HepG2 (cell line): Measurements from ENCODE around the gene RPGR. TPM values are rescaled to one million over a fixed set of nuclear protein-coding genes. Genes with fewer than 3 reads are reported as not detected.

Experiments
- ATAC-seq: fragments of 200-7000 bp; cut with Tn5 transposase; 3 replicates; pipeline ENCODE4 v1.9.1; 2020; ENCODE audit warnings: mild to moderate bottlenecking, moderate library complexity
- BruUV-seq: library from RNA; stranded (reverse); fragments of 400-500 nt; replicated peaks from 2 replicates; lab custom pipeline; 2021; lab: Mats Ljungman, UMichigan
- CTCF ChIA-PET: fragments of 300-600 bp; formaldehyde crosslinking; extraction: SDS; loops from one replicate; lab custom pipeline; 2021; ENCODE audit warnings: low total read pairs, inconsistent platforms, low intra/inter-chr PET ratio; lab: Yijun Ruan, JAX
- POLR2A ChIA-PET: fragments of 350-600 bp; sonication (Branson Sonifier 250); formaldehyde crosslinking; loops from one replicate; lab custom pipeline; 2020; ENCODE audit warnings: antibody characterized with exemption, inconsistent platforms; lab: Yijun Ruan, JAX
- DNase-seq: peaks from one replicate; pipeline ENCODE4 v3.0.0-alpha.2; 2015; ENCODE audit warnings: low spot score
- FAIRE-seq: peaks from 3 replicates; lab custom pipeline; 2011; peaks lifted over from hg19 to GRCh38; lab: Jason Lieb, UNC
- H2AFZ ChIP-seq: one replicate; pipeline ENCODE4 v1.6.1; 2011; ENCODE audit warnings: low read length, inconsistent platforms
- H3K27ac ChIP-seq: fragments of 300-600 bp; 3 replicates; pipeline ENCODE4 v1.8.0; 2011; ENCODE audit warnings: mixed run types, mild to moderate bottlenecking, mixed read lengths, low read length, inconsistent platforms; ENCODE audit not compliant: insufficient read depth; ENCODE audit errors: extremely low read length
- H3K27me3 ChIP-seq, 2 experiments: fragments of 200-600 bp in 1 of 2; 2 replicates in 1 of 2; 3 replicates in 1 of 2; pipeline versions ENCODE4 v1.6.0 to v1.8.0; 2011; ENCODE audit warnings: low read length in 2 of 2, mild to moderate bottlenecking in 2 of 2, moderate library complexity in 2 of 2, inconsistent platforms in 1 of 2; ENCODE audit not compliant: insufficient read depth in 2 of 2, control insufficient read depth in 1 of 2
- H3K36me3 ChIP-seq, 2 experiments: fragments of 200-600 bp in 1 of 2; replicated peaks in 1 of 2; 2 replicates in 1 of 2; 3 replicates in 1 of 2; pipeline versions ENCODE4 v1.5.1 to v1.8.0; 2011; ENCODE audit warnings: low read length in 2 of 2, inconsistent platforms in 1 of 2; ENCODE audit not compliant: insufficient read depth in 2 of 2, control insufficient read depth in 1 of 2
- H3K4me1 ChIP-seq: 2 replicates; pipeline ENCODE4 v1.5.1; 2012; ENCODE audit warnings: low read length, inconsistent platforms; ENCODE audit not compliant: insufficient read depth
- H3K4me2 ChIP-seq: 2 replicates; pipeline ENCODE4 v1.6.0; 2011; ENCODE audit warnings: low read depth, low read length, inconsistent platforms
- H3K4me3 ChIP-seq, 3 experiments: fragments of 200-600 bp in 1 of 3; sonication (generic), shearing (Covaris generic) in 1 of 3; replicated peaks in 1 of 3; 2 replicates each; pipeline ENCODE4 v1.5.1; 2011 to 2016; ENCODE audit warnings: low read length in 3 of 3, inconsistent platforms in 2 of 3, low read depth in 2 of 3, mild to moderate bottlenecking in 2 of 3, control low read depth in 1 of 3, mixed read lengths in 1 of 3; ENCODE audit not compliant: insufficient read depth in 1 of 3
- H3K79me2 ChIP-seq: one replicate; pipeline ENCODE4 v1.6.1; 2011; ENCODE audit warnings: low read length, inconsistent platforms; ENCODE audit not compliant: insufficient read depth
- H3K9ac ChIP-seq: 2 replicates; pipeline ENCODE4 v1.6.0; 2011; ENCODE audit warnings: mild to moderate bottlenecking, low read depth, low read length, inconsistent platforms; ENCODE audit not compliant: insufficient read depth
- H3K9me3 ChIP-seq: 2 replicates; pipeline ENCODE4 v1.5.1; 2012; ENCODE audit warnings: mild to moderate bottlenecking, low read length
- H4K20me1 ChIP-seq: 2 replicates; pipeline ENCODE4 v1.6.0; 2011; ENCODE audit warnings: inconsistent platforms, mild to moderate bottlenecking, low read length, moderate library complexity; ENCODE audit not compliant: insufficient read depth
- HDAC2 ChIP-seq: sonication (generic); formaldehyde crosslinking; IDR thresholded peaks from 2 replicates; pipeline ENCODE4 v1.4.0; 2020; ENCODE audit warnings: missing genetic modification reagents
- KLF15 ChIP-seq: sonication (generic); formaldehyde crosslinking; IDR thresholded peaks from 2 replicates; pipeline ENCODE4 v1.8.1; 2023; ENCODE audit warnings: borderline replicate concordance, mild to moderate bottlenecking, inconsistent platforms, missing genetic modification reagents, mixed read lengths
- PHF5A ChIP-seq: IDR thresholded peaks from one replicate; pipeline ENCODE4 v1.6.1; 2018; ENCODE audit warnings: low read depth, missing genetic modification reagents; ENCODE audit not compliant: unreplicated experiment
- WIZ ChIP-seq: sonication (generic); formaldehyde crosslinking; IDR thresholded peaks from 2 replicates; pipeline ENCODE4 v1.5.1; 2020; ENCODE audit warnings: mild to moderate bottlenecking, missing genetic modification reagents
- WGBS: methylation state at CpG from one replicate; pipeline ENCODE4 v1.1.6; 2017; ENCODE audit warnings: low lambda C conversion rate; 5-methylcytosine and 5-hydroxymethylcytosine counted together
- in situ Hi-C: cut with HindIII; loops from 2 replicates; pipeline ENCODE4 v1.10.0; 2017; ENCODE audit warnings: low pct_unique_long_range_greater_than_20kb; ENCODE audit not compliant: extremely low pct_ligation_motif_present
- intact Hi-C: fragments of 100-400 bp; cut with micrococcal nuclease; formaldehyde crosslinking; loops from one replicate; pipeline ENCODE4 v1.10.0; 2022; ENCODE audit not compliant: unreplicated experiment
- polyA plus RNA-seq, 8 experiments: library from polyadenylated mRNA; depleted of rRNA in 3 of 8; stranded (reverse) in 7 of 8; unstranded in 1 of 8; fragments of >200 nt; fragmentation: Illumina TruSeq in 4 of 8; extraction: Trizol in 4 of 8; gene quantifications; 2 replicates each; pipeline versions ENCODE4 v1.2.1 to v1.2.3, GENCODE V29; 2011 to 2016; ENCODE audit warnings: low read depth in 4 of 8, missing spikeins in 1 of 8, mixed read lengths in 1 of 8; ENCODE audit not compliant: insufficient read depth in 1 of 8
- total RNA-seq, 5 experiments: library from RNA; depleted of rRNA; stranded (reverse); fragments of >200 nt; fragmentation: Illumina TruSeq; extraction: Trizol; gene quantifications; 2 replicates each; pipeline ENCODE4 v1.2.3, GENCODE V29; 2016; ENCODE audit warnings: low read depth in 1 of 5
- TF ChIP-seq, protein P1 (sequence below): IDR thresholded peaks from 2 replicates; pipeline ENCODE4 v1.4.0; 2020; ENCODE audit warnings: mild to moderate bottlenecking, missing genetic modification reagents
- TF ChIP-seq, protein P2 (sequence below): sonication (generic); formaldehyde crosslinking; conservative IDR thresholded peaks from 2 replicates; pipeline ENCODE4 v1.4.0; 2020; ENCODE audit warnings: missing genetic modification reagents
- TF ChIP-seq, protein P3 (sequence below): sonication (generic); formaldehyde crosslinking; IDR thresholded peaks from 2 replicates; pipeline ENCODE4 v1.4.0; 2020; ENCODE audit warnings: missing genetic modification reagents, borderline replicate concordance
- TF ChIP-seq, protein P4 (sequence below): sonication (generic); formaldehyde crosslinking; conservative IDR thresholded peaks from 2 replicates; pipeline ENCODE4 v1.5.0; 2020; ENCODE audit warnings: missing genetic modification reagents

Gene RPGR
- total and polyA plus RNA-seq, 2 of the 13 experiments (the other 11 are each of a cell fraction or from before 2014, with no cell fraction given) = 2.1 to 12.1 TPM

DNA sequence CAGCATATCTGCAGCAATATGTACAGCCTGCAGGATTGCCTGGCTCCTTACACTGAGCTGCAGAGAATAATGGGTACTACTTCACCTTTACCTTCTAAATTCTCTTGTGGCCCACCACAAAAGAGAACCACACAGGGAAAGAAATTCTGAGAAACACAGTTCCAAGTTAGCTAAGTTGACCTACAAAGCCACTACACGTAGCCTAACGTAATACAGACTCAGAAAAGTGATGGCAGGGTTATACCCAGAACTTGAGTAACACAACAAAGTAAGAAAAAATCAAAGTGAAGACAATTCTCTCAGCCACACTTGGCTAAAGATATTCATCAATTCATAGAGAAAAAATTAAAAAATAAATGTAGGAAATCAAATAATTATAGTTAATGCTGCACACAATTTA, 80.3 kb downstream of the RPGR start:
- CTCF ChIA-PET = no interaction called here
- no TSS peak for BruUV-seq
- no peak for DNase-seq
- Histone ChIP-seq H2AFZ (no peak overlapping the region), H3K9ac (no peak overlapping the region), H3K27me3 (no peaks in the 10 kb centered on the region), H3K9me3 (no peaks in the 10 kb centered on the region), H3K4me3 (no peak overlapping the region), H3K36me3 (no peaks in the 10 kb centered on the region), H3K4me2 (no peak overlapping the region), H4K20me1 (no peaks in the 10 kb centered on the region), H3K79me2 (no peaks in the 10 kb centered on the region), H3K27ac (no peak overlapping the region), H3K4me1 (no peaks in the 10 kb centered on the region)
- FAIRE-seq = no peak
- 4% methylated on average over 2 of the region's 2 CpGs for WGBS
- POLR2A ChIA-PET = no interaction called here
- intact Hi-C loops (no loop called here), in situ Hi-C loops (no loop called here)
- no peak for ATAC-seq
- TF ChIP-seq, protein P1, sequence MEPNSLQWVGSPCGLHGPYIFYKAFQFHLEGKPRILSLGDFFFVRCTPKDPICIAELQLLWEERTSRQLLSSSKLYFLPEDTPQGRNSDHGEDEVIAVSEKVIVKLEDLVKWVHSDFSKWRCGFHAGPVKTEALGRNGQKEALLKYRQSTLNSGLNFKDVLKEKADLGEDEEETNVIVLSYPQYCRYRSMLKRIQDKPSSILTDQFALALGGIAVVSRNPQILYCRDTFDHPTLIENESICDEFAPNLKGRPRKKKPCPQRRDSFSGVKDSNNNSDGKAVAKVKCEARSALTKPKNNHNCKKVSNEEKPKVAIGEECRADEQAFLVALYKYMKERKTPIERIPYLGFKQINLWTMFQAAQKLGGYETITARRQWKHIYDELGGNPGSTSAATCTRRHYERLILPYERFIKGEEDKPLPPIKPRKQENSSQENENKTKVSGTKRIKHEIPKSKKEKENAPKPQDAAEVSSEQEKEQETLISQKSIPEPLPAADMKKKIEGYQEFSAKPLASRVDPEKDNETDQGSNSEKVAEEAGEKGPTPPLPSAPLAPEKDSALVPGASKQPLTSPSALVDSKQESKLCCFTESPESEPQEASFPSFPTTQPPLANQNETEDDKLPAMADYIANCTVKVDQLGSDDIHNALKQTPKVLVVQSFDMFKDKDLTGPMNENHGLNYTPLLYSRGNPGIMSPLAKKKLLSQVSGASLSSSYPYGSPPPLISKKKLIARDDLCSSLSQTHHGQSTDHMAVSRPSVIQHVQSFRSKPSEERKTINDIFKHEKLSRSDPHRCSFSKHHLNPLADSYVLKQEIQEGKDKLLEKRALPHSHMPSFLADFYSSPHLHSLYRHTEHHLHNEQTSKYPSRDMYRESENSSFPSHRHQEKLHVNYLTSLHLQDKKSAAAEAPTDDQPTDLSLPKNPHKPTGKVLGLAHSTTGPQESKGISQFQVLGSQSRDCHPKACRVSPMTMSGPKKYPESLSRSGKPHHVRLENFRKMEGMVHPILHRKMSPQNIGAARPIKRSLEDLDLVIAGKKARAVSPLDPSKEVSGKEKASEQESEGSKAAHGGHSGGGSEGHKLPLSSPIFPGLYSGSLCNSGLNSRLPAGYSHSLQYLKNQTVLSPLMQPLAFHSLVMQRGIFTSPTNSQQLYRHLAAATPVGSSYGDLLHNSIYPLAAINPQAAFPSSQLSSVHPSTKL (CRISPR knock-in tag) = no peak
- no peak for TF ChIP-seq WIZ (CRISPR knock-in tag)
- no peak for TF ChIP-seq PHF5A (CRISPR knock-in tag)
- TF ChIP-seq HDAC2 = no peak
- no peak for TF ChIP-seq KLF15 (CRISPR knock-in tag)
- TF ChIP-seq, protein P2, sequence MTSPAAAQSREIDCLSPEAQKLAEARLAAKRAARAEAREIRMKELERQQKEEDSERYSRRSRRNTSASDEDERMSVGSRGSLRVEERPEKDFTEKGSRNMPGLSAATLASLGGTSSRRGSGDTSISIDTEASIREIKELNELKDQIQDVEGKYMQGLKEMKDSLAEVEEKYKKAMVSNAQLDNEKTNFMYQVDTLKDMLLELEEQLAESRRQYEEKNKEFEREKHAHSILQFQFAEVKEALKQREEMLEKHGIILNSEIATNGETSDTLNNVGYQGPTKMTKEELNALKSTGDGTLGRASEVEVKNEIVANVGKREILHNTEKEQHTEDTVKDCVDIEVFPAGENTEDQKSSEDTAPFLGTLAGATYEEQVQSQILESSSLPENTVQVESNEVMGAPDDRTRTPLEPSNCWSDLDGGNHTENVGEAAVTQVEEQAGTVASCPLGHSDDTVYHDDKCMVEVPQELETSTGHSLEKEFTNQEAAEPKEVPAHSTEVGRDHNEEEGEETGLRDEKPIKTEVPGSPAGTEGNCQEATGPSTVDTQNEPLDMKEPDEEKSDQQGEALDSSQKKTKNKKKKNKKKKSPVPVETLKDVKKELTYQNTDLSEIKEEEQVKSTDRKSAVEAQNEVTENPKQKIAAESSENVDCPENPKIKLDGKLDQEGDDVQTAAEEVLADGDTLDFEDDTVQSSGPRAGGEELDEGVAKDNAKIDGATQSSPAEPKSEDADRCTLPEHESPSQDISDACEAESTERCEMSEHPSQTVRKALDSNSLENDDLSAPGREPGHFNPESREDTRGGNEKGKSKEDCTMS = no peak
- TF ChIP-seq, protein P3, sequence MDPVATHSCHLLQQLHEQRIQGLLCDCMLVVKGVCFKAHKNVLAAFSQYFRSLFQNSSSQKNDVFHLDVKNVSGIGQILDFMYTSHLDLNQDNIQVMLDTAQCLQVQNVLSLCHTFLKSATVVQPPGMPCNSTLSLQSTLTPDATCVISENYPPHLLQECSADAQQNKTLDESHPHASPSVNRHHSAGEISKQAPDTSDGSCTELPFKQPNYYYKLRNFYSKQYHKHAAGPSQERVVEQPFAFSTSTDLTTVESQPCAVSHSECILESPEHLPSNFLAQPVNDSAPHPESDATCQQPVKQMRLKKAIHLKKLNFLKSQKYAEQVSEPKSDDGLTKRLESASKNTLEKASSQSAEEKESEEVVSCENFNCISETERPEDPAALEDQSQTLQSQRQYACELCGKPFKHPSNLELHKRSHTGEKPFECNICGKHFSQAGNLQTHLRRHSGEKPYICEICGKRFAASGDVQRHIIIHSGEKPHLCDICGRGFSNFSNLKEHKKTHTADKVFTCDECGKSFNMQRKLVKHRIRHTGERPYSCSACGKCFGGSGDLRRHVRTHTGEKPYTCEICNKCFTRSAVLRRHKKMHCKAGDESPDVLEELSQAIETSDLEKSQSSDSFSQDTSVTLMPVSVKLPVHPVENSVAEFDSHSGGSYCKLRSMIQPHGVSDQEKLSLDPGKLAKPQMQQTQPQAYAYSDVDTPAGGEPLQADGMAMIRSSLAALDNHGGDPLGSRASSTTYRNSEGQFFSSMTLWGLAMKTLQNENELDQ (CRISPR knock-in tag) = no peak
- TF ChIP-seq, protein P4, sequence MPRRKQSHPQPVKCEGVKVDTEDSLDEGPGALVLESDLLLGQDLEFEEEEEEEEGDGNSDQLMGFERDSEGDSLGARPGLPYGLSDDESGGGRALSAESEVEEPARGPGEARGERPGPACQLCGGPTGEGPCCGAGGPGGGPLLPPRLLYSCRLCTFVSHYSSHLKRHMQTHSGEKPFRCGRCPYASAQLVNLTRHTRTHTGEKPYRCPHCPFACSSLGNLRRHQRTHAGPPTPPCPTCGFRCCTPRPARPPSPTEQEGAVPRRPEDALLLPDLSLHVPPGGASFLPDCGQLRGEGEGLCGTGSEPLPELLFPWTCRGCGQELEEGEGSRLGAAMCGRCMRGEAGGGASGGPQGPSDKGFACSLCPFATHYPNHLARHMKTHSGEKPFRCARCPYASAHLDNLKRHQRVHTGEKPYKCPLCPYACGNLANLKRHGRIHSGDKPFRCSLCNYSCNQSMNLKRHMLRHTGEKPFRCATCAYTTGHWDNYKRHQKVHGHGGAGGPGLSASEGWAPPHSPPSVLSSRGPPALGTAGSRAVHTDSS (CRISPR knock-in tag) = no peak
